ENCODE results near the gene EXT2.

GRCh38 chr11:44286911-44287310 is 191.4 kb downstream of the EXT2 start:
- no peak for TF ChIP-seq POLR2A (IDR thresholded peaks at IDR 0.05)
- no peak for TF ChIP-seq POLR2AphosphoS5 (IDR thresholded peaks at IDR 0.05)
- TF ChIP-seq, protein P1, sequence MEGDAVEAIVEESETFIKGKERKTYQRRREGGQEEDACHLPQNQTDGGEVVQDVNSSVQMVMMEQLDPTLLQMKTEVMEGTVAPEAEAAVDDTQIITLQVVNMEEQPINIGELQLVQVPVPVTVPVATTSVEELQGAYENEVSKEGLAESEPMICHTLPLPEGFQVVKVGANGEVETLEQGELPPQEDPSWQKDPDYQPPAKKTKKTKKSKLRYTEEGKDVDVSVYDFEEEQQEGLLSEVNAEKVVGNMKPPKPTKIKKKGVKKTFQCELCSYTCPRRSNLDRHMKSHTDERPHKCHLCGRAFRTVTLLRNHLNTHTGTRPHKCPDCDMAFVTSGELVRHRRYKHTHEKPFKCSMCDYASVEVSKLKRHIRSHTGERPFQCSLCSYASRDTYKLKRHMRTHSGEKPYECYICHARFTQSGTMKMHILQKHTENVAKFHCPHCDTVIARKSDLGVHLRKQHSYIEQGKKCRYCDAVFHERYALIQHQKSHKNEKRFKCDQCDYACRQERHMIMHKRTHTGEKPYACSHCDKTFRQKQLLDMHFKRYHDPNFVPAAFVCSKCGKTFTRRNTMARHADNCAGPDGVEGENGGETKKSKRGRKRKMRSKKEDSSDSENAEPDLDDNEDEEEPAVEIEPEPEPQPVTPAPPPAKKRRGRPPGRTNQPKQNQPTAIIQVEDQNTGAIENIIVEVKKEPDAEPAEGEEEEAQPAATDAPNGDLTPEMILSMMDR (IDR thresholded peaks at IDR 0.05) = no peak
